WTC11 (cell line): ENCODE data around the gene GJB1. TPM values are rescaled to one million over a fixed set of nuclear protein-coding genes. Genes with fewer than 3 reads are reported as not detected.

ENCODE experiments used
- ATAC-seq: fragments of 200-7000 bp; cut with Tn5 transposase; 2 replicates; pipeline ENCODE4 v1.10.0; 2021; ENCODE audit warnings: mild to moderate bottlenecking, moderate library complexity
- CTCF ChIA-PET: fragments of 300-600 bp; sonication (Branson Sonifier 250); formaldehyde crosslinking; loops from one replicate; lab custom pipeline; 2021; ENCODE audit warnings: antibody characterized with exemption; lab: Charles Lee
- POLR2A ChIA-PET: fragments of 350-600 bp; sonication (Branson Sonifier 250); formaldehyde crosslinking; loops from one replicate; lab custom pipeline; 2021; ENCODE audit warnings: antibody characterized with exemption; lab: Charles Lee
- DNase-seq: peaks from one replicate; pipeline ENCODE4 v3.0.0; 2021; ENCODE audit warnings: low spot score
- H3K27ac Mint-ChIP-seq: 2 replicates; pipeline ENCODE4 v1.8.0; 2021; ENCODE audit warnings: mixed read lengths
- H3K27me3 Mint-ChIP-seq: 2 replicates; pipeline ENCODE4 v1.8.0; 2021; ENCODE audit warnings: low read depth, mild to moderate bottlenecking, moderate library complexity, mixed read lengths
- H3K36me3 Mint-ChIP-seq: 2 replicates; pipeline ENCODE4 v1.8.0; 2021; ENCODE audit warnings: mixed read lengths
- H3K4me1 Mint-ChIP-seq: 2 replicates; pipeline ENCODE4 v1.8.0; 2022; ENCODE audit warnings: mixed read lengths
- H3K4me3 Mint-ChIP-seq: 2 replicates; pipeline ENCODE4 v1.8.0; 2021; ENCODE audit warnings: mild to moderate bottlenecking, moderate library complexity, mixed read lengths
- H3K9me3 Mint-ChIP-seq: 2 replicates; pipeline ENCODE4 v1.8.0; 2021; ENCODE audit warnings: mixed read lengths
- CREM ChIP-seq: sonication (generic); formaldehyde crosslinking; IDR thresholded peaks from 2 replicates; pipeline ENCODE4 v1.8.1; 2022; ENCODE audit warnings: mild to moderate bottlenecking, missing genetic modification reagents, moderate library complexity
- E2F4 ChIP-seq: sonication (generic); formaldehyde crosslinking; IDR thresholded peaks from 2 replicates; pipeline ENCODE4 v1.8.1; 2022; ENCODE audit warnings: low read depth, mild to moderate bottlenecking, moderate library complexity, missing genetic modification reagents, borderline replicate concordance
- E2F5 ChIP-seq: sonication (generic); formaldehyde crosslinking; IDR thresholded peaks from 2 replicates; pipeline ENCODE4 v1.8.1; 2022; ENCODE audit warnings: mild to moderate bottlenecking, moderate library complexity, missing genetic modification reagents
- EMX1 ChIP-seq: fragments of 250-450 bp; sonication (Bioruptor Pico); IDR thresholded peaks from 2 replicates; pipeline ENCODE4 v1.8.0; 2021; ENCODE audit warnings: mild to moderate bottlenecking
- ERG ChIP-seq: fragments of 250-450 bp; sonication (Bioruptor Pico); IDR thresholded peaks from 2 replicates; pipeline ENCODE4 v1.8.0; 2021; ENCODE audit warnings: mild to moderate bottlenecking
- FOXJ3 ChIP-seq: sonication (generic); formaldehyde crosslinking; IDR thresholded peaks from 2 replicates; pipeline ENCODE4 v1.9.0; 2021; ENCODE audit warnings: missing genetic modification reagents, mild to moderate bottlenecking, borderline replicate concordance
- FOXP1 ChIP-seq: sonication (generic); formaldehyde crosslinking; IDR thresholded peaks from 2 replicates; pipeline ENCODE4 v1.8.0; 2022; ENCODE audit warnings: missing genetic modification reagents, mild to moderate bottlenecking, moderate library complexity, borderline replicate concordance
- JAZF1 ChIP-seq: fragments of 250-450 bp; sonication (Bioruptor Pico); IDR thresholded peaks from 2 replicates; pipeline ENCODE4 v1.9.0; 2021; ENCODE audit warnings: moderate library complexity, mild to moderate bottlenecking, inconsistent platforms
- MAX ChIP-seq: sonication (generic); formaldehyde crosslinking; IDR thresholded peaks from 2 replicates; pipeline ENCODE4 v1.8.0; 2022; ENCODE audit warnings: mild to moderate bottlenecking, missing genetic modification reagents
- NR3C1 ChIP-seq: sonication (generic); formaldehyde crosslinking; conservative IDR thresholded peaks from 2 replicates; pipeline ENCODE4 v1.8.1; 2023; ENCODE audit warnings: low read depth, mild to moderate bottlenecking, missing genetic modification reagents
- OVOL2 ChIP-seq: fragments of 250-450 bp; sonication (Bioruptor Pico); IDR thresholded peaks from 2 replicates; pipeline ENCODE4 v1.9.0; 2021; ENCODE audit warnings: mild to moderate bottlenecking, borderline replicate concordance
- PRRX2 ChIP-seq: fragments of 250-450 bp; sonication (Bioruptor Pico); IDR thresholded peaks from 2 replicates; pipeline ENCODE4 v1.8.0; 2021; ENCODE audit warnings: mild to moderate bottlenecking
- SOX15 ChIP-seq: fragments of 250-450 bp; sonication (Bioruptor Pico); IDR thresholded peaks from 2 replicates; pipeline ENCODE4 v1.9.0; 2021; ENCODE audit warnings: mild to moderate bottlenecking
- SP1 ChIP-seq: sonication (generic); formaldehyde crosslinking; conservative IDR thresholded peaks from 2 replicates; pipeline ENCODE4 v1.8.1; 2022; ENCODE audit warnings: missing genetic modification reagents
- TEAD1 ChIP-seq: sonication (generic); formaldehyde crosslinking; IDR thresholded peaks from 2 replicates; pipeline ENCODE4 v1.8.0; 2022; ENCODE audit warnings: mild to moderate bottlenecking, missing genetic modification reagents
- ZBTB21 ChIP-seq: sonication (generic); formaldehyde crosslinking; IDR thresholded peaks from 2 replicates; pipeline ENCODE4 v1.8.1; 2023; ENCODE audit warnings: mild to moderate bottlenecking, missing genetic modification reagents, borderline replicate concordance
- ZMAT4 ChIP-seq: fragments of 250-450 bp; sonication (Bioruptor Pico); IDR thresholded peaks from 2 replicates; pipeline ENCODE4 v1.9.0; 2021; ENCODE audit warnings: mild to moderate bottlenecking
- ZNF232 ChIP-seq: sonication (generic); formaldehyde crosslinking; IDR thresholded peaks from 2 replicates; pipeline ENCODE4 v1.8.0; 2022; ENCODE audit warnings: mild to moderate bottlenecking, missing genetic modification reagents
- ZNF317 ChIP-seq: sonication (generic); formaldehyde crosslinking; IDR thresholded peaks from 2 replicates; pipeline ENCODE4 v1.8.1; 2023; ENCODE audit warnings: low read depth, mild to moderate bottlenecking, moderate library complexity, missing genetic modification reagents, borderline replicate concordance
- total RNA-seq: library from RNA; stranded (reverse); gene quantifications from 3 replicates; pipeline ENCODE4 v1.2.3, GENCODE V29; 2021

GJB1 gene
- total RNA-seq, 1 experiment from 2014 or later, result 0.17 TPM

- no peak for TF ChIP-seq ERG (CRISPR knock-in tag)
- TF ChIP-seq PRRX2, result no peak
Measured at GRCh38 chrX:71214604-71215337, 8.3 kb upstream of the GJB1 start (continued).

GRCh38 chrX:71215338-71215912, 7.6 kb upstream of the GJB1 start:
- DNase-seq (no peak), ATAC-seq (no peak)
- Mint-ChIP-seq H3K9me3 (no peaks in the 10 kb centered on the region), H3K4me3 (no peak overlapping the region), H3K27ac (no peak overlapping the region), H3K27me3 (no peaks in the 10 kb centered on the region; the same call in 1 of the 2 replicates), H3K36me3 (no peaks in the 10 kb centered on the region), H3K4me1 (peaks cover 25% of the 10 kb centered on the region)
- no peak for TF ChIP-seq ZNF317 (CRISPR knock-in tag)
- TF ChIP-seq EMX1, result no peak
- no peak for TF ChIP-seq TEAD1
- TF ChIP-seq MAX (CRISPR knock-in tag), result no peak
- no peak for TF ChIP-seq SOX15 (CRISPR knock-in tag)
- no peak for TF ChIP-seq ERG (CRISPR knock-in tag)
- TF ChIP-seq ZBTB21 (CRISPR knock-in tag), result no peak
- TF ChIP-seq FOXP1, result no peak
- no peak for TF ChIP-seq OVOL2 (CRISPR knock-in tag)
- no peak for TF ChIP-seq NR3C1
- no peak for TF ChIP-seq JAZF1
- TF ChIP-seq SP1 (CRISPR knock-in tag), result no peak
- TF ChIP-seq E2F5 (CRISPR knock-in tag), result no peak
- no peak for TF ChIP-seq FOXJ3
- TF ChIP-seq CREM (CRISPR knock-in tag), result no peak
- TF ChIP-seq ZNF232 (CRISPR knock-in tag), result no peak
- no peak for TF ChIP-seq E2F4 (CRISPR knock-in tag)
- TF ChIP-seq ZMAT4 (CRISPR knock-in tag), result no peak
- ChIA-PET CTCF (no interaction called here), POLR2A (no interaction called here)
